NB4 (cell line): ENCODE data around the gene LSM10.

Experiments
- POLR2A ChIP-seq: IDR thresholded peaks from 2 replicates; pipeline ENCODE4 v1.6.1; 2011; ENCODE audit warnings: mild to moderate bottlenecking; ENCODE audit not compliant: insufficient read length; ENCODE audit errors: extremely low read depth
- TF ChIP-seq, protein P1 (sequence below): IDR thresholded peaks from one replicate; pipeline ENCODE4 v1.5.1; 2012; ENCODE audit warnings: low read depth, low read length

DNA sequence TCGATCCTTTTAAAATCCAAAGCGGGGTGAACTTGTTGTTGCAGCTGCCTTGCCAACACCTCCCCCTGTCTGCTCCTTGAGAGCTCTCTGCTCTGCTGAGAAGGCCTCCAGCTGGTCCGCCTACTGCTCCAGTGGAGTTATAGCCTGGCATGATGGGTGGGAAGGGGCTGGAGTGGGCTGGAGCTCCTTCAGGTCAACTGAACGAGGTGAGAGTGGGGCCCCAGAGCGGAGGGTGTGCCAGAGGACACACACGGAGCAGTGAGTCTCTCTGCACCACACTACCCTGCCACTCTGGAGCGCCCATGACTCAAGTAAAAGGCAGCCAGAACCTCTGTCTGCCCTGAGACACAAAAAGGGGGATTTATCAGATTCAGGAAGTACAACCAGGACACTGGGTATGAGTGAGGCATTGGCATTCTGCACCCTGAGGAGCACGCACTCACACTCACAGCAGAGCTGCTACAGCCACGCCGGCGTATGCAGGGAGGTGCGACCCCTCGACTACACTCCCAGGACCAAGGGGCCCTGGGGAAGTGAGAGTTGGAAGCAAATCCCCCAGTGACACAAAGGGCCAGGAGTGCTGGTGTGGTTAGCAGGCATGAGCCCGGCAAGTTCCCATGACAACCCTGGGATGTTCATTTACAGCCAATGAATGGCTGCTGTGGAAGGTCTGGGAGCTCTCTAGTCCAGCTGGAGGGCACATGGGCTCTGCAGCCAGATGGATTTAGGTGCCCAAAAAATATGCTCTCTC is 46.3 kb downstream of the LSM10 start:
- TF ChIP-seq, protein P1, sequence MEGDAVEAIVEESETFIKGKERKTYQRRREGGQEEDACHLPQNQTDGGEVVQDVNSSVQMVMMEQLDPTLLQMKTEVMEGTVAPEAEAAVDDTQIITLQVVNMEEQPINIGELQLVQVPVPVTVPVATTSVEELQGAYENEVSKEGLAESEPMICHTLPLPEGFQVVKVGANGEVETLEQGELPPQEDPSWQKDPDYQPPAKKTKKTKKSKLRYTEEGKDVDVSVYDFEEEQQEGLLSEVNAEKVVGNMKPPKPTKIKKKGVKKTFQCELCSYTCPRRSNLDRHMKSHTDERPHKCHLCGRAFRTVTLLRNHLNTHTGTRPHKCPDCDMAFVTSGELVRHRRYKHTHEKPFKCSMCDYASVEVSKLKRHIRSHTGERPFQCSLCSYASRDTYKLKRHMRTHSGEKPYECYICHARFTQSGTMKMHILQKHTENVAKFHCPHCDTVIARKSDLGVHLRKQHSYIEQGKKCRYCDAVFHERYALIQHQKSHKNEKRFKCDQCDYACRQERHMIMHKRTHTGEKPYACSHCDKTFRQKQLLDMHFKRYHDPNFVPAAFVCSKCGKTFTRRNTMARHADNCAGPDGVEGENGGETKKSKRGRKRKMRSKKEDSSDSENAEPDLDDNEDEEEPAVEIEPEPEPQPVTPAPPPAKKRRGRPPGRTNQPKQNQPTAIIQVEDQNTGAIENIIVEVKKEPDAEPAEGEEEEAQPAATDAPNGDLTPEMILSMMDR, result no peak
- no peak for TF ChIP-seq POLR2A
